IMR-90 (cell line): Measurements from ENCODE around the gene ELP4.

ENCODE experiments used
- BHLHE40 ChIP-seq: fragments of 150-350 bp; IDR thresholded peaks from 2 replicates; pipeline ENCODE4 v1.6.1; 2016; ENCODE audit warnings: mild to moderate bottlenecking, low read depth, low read length
- CEBPB ChIP-seq: IDR thresholded peaks from 2 replicates; pipeline ENCODE4 v1.6.1; 2012; ENCODE audit warnings: low read depth, low read length, improper control_type of control experiment
- CHD1 ChIP-seq: IDR thresholded peaks from 2 replicates; pipeline ENCODE4 v1.6.1; 2012; ENCODE audit warnings: low read depth, low read length, improper control_type of control experiment
- CTCF ChIP-seq: conservative IDR thresholded peaks from 2 replicates; pipeline ENCODE4 v1.5.1; 2012; ENCODE audit warnings: mild to moderate bottlenecking, low read depth, low read length, improper control_type of control experiment
- ELK1 ChIP-seq: fragments of 150-350 bp; IDR thresholded peaks from 2 replicates; pipeline ENCODE4 v1.6.1; 2016; ENCODE audit warnings: low read depth, mild to moderate bottlenecking, low read length, moderate library complexity, borderline replicate concordance
- MAFK ChIP-seq: IDR thresholded peaks from 2 replicates; pipeline ENCODE4 v1.6.1; 2012; ENCODE audit warnings: low read depth, low read length, improper control_type of control experiment
- MAZ ChIP-seq: IDR thresholded peaks from 2 replicates; pipeline ENCODE4 v1.6.1; 2012; ENCODE audit warnings: low read depth, mild to moderate bottlenecking, low read length, improper control_type of control experiment, moderate library complexity, borderline replicate concordance
- POLR2A ChIP-seq: IDR thresholded peaks from 2 replicates; pipeline ENCODE4 v1.6.1; 2012; ENCODE audit warnings: mild to moderate bottlenecking, low read depth, low read length
- RAD21 ChIP-seq: IDR thresholded peaks from 2 replicates; pipeline ENCODE4 v1.6.1; 2012; ENCODE audit warnings: low read length, improper control_type of control experiment
- RCOR1 ChIP-seq: IDR thresholded peaks from 2 replicates; pipeline ENCODE4 v1.6.1; 2012; ENCODE audit warnings: mild to moderate bottlenecking, low read length, improper control_type of control experiment; ENCODE audit not compliant: insufficient replicate concordance
- SMC3 ChIP-seq: fragments of 150-350 bp; IDR thresholded peaks from 2 replicates; pipeline ENCODE4 v1.6.1; 2016; ENCODE audit warnings: low read depth, mild to moderate bottlenecking, antibody characterized with exemption, low read length, moderate library complexity

DNA sequence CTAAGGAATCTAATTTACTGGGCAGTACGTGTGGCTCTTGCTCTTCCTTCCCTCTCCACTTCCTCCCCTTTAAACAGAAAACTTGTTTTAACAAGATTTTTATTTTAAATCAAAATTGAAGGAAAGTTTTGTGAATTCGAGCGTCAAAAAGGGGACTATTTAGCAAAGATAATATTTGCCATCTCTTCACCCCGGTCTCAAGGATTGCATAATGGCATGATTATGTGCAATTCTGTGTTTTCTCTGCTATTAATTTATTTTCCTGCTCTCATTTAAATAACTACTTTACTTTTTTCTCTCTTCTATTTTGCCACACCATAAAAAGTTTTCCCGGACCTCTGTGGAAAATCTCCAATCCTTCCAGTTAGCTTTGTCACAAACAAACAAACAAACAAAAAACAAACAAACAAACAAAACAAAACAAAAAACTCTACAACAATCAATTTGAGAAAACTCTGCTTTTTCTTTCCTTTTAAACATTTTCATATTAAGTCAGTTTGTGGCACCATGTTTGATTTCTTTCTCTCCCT is 311.7 kb downstream of the ELP4 start:
- TF ChIP-seq CTCF: no peak
- no peak for TF ChIP-seq SMC3
- no peak for TF ChIP-seq ELK1
- peak; percentile 16; the same call in 1 of the 2 replicates for TF ChIP-seq CEBPB
- TF ChIP-seq MAFK: no peak
- no peak for TF ChIP-seq BHLHE40
- no peak for TF ChIP-seq POLR2A
- no peak for TF ChIP-seq MAZ
- no peak for TF ChIP-seq RAD21
- TF ChIP-seq CHD1: no peak
- TF ChIP-seq RCOR1: no peak
